Caco-2 (cell line): ENCODE measurements around the gene IRX2. TPM values are rescaled to one million over a fixed set of nuclear protein-coding genes. Genes with fewer than 3 reads are reported as not detected.

Source experiments
- BruUV-seq: library from RNA; stranded (reverse); fragments of 400-500 nt; replicated peaks from 2 replicates; lab custom pipeline; 2021; lab: Mats Ljungman, UMichigan
- CTCF ChIA-PET: fragments of 300-600 bp; sonication (Branson Sonifier 250); formaldehyde crosslinking; loops from one replicate; lab custom pipeline; 2022; ENCODE audit warnings: antibody characterized with exemption; lab: Charles Lee
- POLR2A ChIA-PET: fragments of 300-600 bp; sonication (Branson Sonifier 250); formaldehyde crosslinking; loops from one replicate; lab custom pipeline; 2022; ENCODE audit warnings: antibody characterized with exemption; lab: Charles Lee
- DNase-seq, 2 experiments: peaks; one replicate each; pipeline versions ENCODE4 v3.0.0 to v3.0.0-alpha.2; 2020 to 2022
- H3K27me3 ChIP-seq: replicated peaks from 2 replicates; pipeline ENCODE4 v1.6.0; 2011; ENCODE audit warnings: low read length; ENCODE audit not compliant: control insufficient read depth, insufficient read depth
- H3K36me3 ChIP-seq: 2 replicates; pipeline ENCODE4 v1.5.1; 2011; ENCODE audit warnings: low read length; ENCODE audit not compliant: control insufficient read depth, insufficient read depth
- H3K4me1 ChIP-seq: fragments of 250-450 bp; sonication (Bioruptor Pico); 2 replicates; pipeline ENCODE4 v1.5.1; 2020; ENCODE audit warnings: mild to moderate bottlenecking
- H3K4me3 ChIP-seq: 2 replicates; pipeline ENCODE4 v1.5.1; 2011; ENCODE audit warnings: low read depth, mild to moderate bottlenecking, control low read depth, low read length
- H3K9me3 ChIP-seq: fragments of 250-450 bp; sonication (Bioruptor Pico); 2 replicates; pipeline ENCODE4 v1.5.1; 2020; ENCODE audit warnings: mild to moderate bottlenecking, moderate library complexity
- H3K27ac Mint-ChIP-seq: one replicate; pipeline ENCODE4 v1.8.0; 2022; ENCODE audit warnings: mixed read lengths; ENCODE audit not compliant: unreplicated experiment
- H3K27me3 Mint-ChIP-seq: one replicate; pipeline ENCODE4 v1.8.0; 2022; ENCODE audit warnings: mixed read lengths; ENCODE audit not compliant: insufficient read depth, unreplicated experiment
- H3K36me3 Mint-ChIP-seq: one replicate; pipeline ENCODE4 v1.8.0; 2022; ENCODE audit warnings: mild to moderate bottlenecking, mixed read lengths; ENCODE audit not compliant: insufficient read depth, unreplicated experiment
- H3K4me1 Mint-ChIP-seq: one replicate; pipeline ENCODE4 v1.8.0; 2022; ENCODE audit warnings: low read depth, mixed read lengths; ENCODE audit not compliant: unreplicated experiment
- H3K4me3 Mint-ChIP-seq: one replicate; pipeline ENCODE4 v1.8.0; 2022; ENCODE audit warnings: mild to moderate bottlenecking, moderate library complexity, mixed read lengths; ENCODE audit not compliant: unreplicated experiment
- H3K9me3 Mint-ChIP-seq: one replicate; pipeline ENCODE4 v1.8.0; 2022; ENCODE audit warnings: mixed read lengths; ENCODE audit not compliant: unreplicated experiment
- CTCF ChIP-seq, 2 experiments: fragments of 200-600 bp in 1 of 2; IDR thresholded peaks; 1 replicate in 1 of 2; 2 replicates in 1 of 2; pipeline versions ENCODE4 v1.5.1 to v1.8.0; 2011 to 2022; ENCODE audit warnings: antibody characterized with exemption in 1 of 2, control low read depth in 1 of 2, inconsistent platforms in 1 of 2, low read depth in 1 of 2, low read length in 1 of 2, mild to moderate bottlenecking in 1 of 2, moderate library complexity in 1 of 2; ENCODE audit not compliant: insufficient read depth in 1 of 2, severe bottlenecking in 1 of 2, unreplicated experiment in 1 of 2
- intact Hi-C: fragments of 100-400 bp; cut with micrococcal nuclease; formaldehyde crosslinking; loops from one replicate; pipeline ENCODE4 v1.10.0; 2022; ENCODE audit not compliant: unreplicated experiment
- total RNA-seq: library from RNA; stranded (reverse); gene quantifications from 2 replicates; pipeline ENCODE4 v1.2.3, GENCODE V29; 2022

Gene IRX2
- total RNA-seq, 1 experiment from 2014 or later: 44.1 TPM

- peaks cover 9% of the 10 kb centered on the region for H3K4me1 Mint-ChIP-seq
- no TSS peak for BruUV-seq
- H3K27ac Mint-ChIP-seq: no peak overlapping the region
- no peak for TF ChIP-seq CTCF (IDR thresholded peaks at IDR 0.05; ENCODE audit: insufficient read depth in 1 of 2, low read depth in 1 of 2, low read length in 1 of 2, severe bottlenecking in 1 of 2, unreplicated experiment in 1 of 2)
- peaks cover 3% of the 10 kb centered on the region for H3K27me3 Mint-ChIP-seq
- Histone ChIP-seq H3K9me3 (no peaks in the 10 kb centered on the region), H3K27me3 (no peaks in the 10 kb centered on the region), H3K36me3 (no peaks in the 10 kb centered on the region), H3K4me3 (no peak overlapping the region), H3K4me1 (no peaks in the 10 kb centered on the region)
- no peaks in the 10 kb centered on the region for H3K9me3 Mint-ChIP-seq
- H3K4me3 Mint-ChIP-seq: no peak overlapping the region
- no peak for DNase-seq
- CTCF ChIA-PET: no interaction called here
- POLR2A ChIA-PET: no interaction called here
- intact Hi-C loops: no loop called here
- H3K36me3 Mint-ChIP-seq: peaks cover 7% of the 10 kb centered on the region
Observed at GRCh38 chr5:2735996-2736395, 15.5 kb downstream of the IRX2 start.

- H3K4me1 ChIP-seq: no peaks in the 10 kb centered on the region
- H3K4me3 ChIP-seq: no peak overlapping the region
- Mint-ChIP-seq H3K27me3 (peaks cover 3% of the 10 kb centered on the region), H3K27ac (no peak overlapping the region), H3K9me3 (no peaks in the 10 kb centered on the region), H3K36me3 (no peaks in the 10 kb centered on the region), H3K4me1 (peaks cover 16% of the 10 kb centered on the region), H3K4me3 (no peak overlapping the region)
- intact Hi-C loops: no loop called here
- no peaks in the 10 kb centered on the region for H3K27me3 ChIP-seq
- H3K9me3 ChIP-seq: no peaks in the 10 kb centered on the region
- no peaks in the 10 kb centered on the region for H3K36me3 ChIP-seq
- BruUV-seq: no TSS peak
- no peak for TF ChIP-seq CTCF (IDR thresholded peaks at IDR 0.05; ENCODE audit: insufficient read depth in 1 of 2, low read depth in 1 of 2, low read length in 1 of 2, severe bottlenecking in 1 of 2, unreplicated experiment in 1 of 2)
- POLR2A ChIA-PET: no interaction called here
- peak in 1 of 2 experiments; percentile 31 for DNase-seq
- CTCF ChIA-PET: no interaction called here
Observed at GRCh38 chr5:2732850-2733249, 18.6 kb downstream of the IRX2 start.

- Histone ChIP-seq H3K36me3 (no peaks in the 10 kb centered on the region), H3K9me3 (no peaks in the 10 kb centered on the region), H3K27me3 (no peaks in the 10 kb centered on the region), H3K4me1 (no peaks in the 10 kb centered on the region), H3K4me3 (no peak overlapping the region)
- no peak for TF ChIP-seq CTCF (IDR thresholded peaks at IDR 0.05; ENCODE audit: insufficient read depth in 1 of 2, low read depth in 1 of 2, low read length in 1 of 2, severe bottlenecking in 1 of 2, unreplicated experiment in 1 of 2)
- Mint-ChIP-seq H3K4me3 (no peak overlapping the region), H3K27ac (no peak overlapping the region), H3K4me1 (peaks cover 16% of the 10 kb centered on the region), H3K9me3 (no peaks in the 10 kb centered on the region), H3K27me3 (peaks cover 3% of the 10 kb centered on the region), H3K36me3 (no peaks in the 10 kb centered on the region)
- POLR2A ChIA-PET: interaction anchor here (0.6 kb wide), 1 partner anchor 74 kb away, joined by 3 read pairs; no protein-coding TSS in a partner anchor
- intact Hi-C loops: no loop called here
- DNase-seq: no peak
- CTCF ChIA-PET: no interaction called here
- no TSS peak for BruUV-seq
Observed at GRCh38 chr5:2732004-2732403, 19.5 kb downstream of the IRX2 start.
